T-helper 1 cell treated with Interleukin-12 subunit alpha and Interleukin-12 subunit beta and Interleukin-4 antibody, amounts not matched to agents 30 μg/mL and 1 μg/mL, for 36 hours (primary cell): Measurements from ENCODE around the gene SPEN.
"Not testable (repeated sequence)": the region's sequence is repeated elsewhere in the genome, so short reads cannot be mapped to it uniquely, and the experiment has no call there.

Source experiments
- H3K27ac Mint-ChIP-seq: one replicate; pipeline ENCODE4 v1.8.0; 2021; ENCODE audit warnings: mild to moderate bottlenecking, mixed read lengths
- H3K27me3 Mint-ChIP-seq: one replicate; pipeline ENCODE4 v1.8.0; 2021; ENCODE audit warnings: low read depth, mixed read lengths
- H3K36me3 Mint-ChIP-seq: one replicate; pipeline ENCODE4 v1.8.0; 2021; ENCODE audit warnings: low read depth, mixed read lengths
- H3K4me1 Mint-ChIP-seq: one replicate; pipeline ENCODE4 v1.8.0; 2021; ENCODE audit warnings: low read depth, mixed read lengths
- H3K4me3 Mint-ChIP-seq: one replicate; pipeline ENCODE4 v1.8.0; 2021; ENCODE audit warnings: mild to moderate bottlenecking, moderate library complexity, mixed read lengths
- H3K9me3 Mint-ChIP-seq: one replicate; pipeline ENCODE4 v1.8.0; 2021; ENCODE audit warnings: mixed read lengths

The SPEN gene

GRCh38 chr1:15966081-15966955, 118.8 kb downstream of the SPEN start:
- H3K9me3 Mint-ChIP-seq: peaks cover 4% of the 10 kb centered on the region
- H3K27ac Mint-ChIP-seq: peak overlapping the region; percentile 88
- H3K4me1 Mint-ChIP-seq: peaks cover 58% of the 10 kb centered on the region
- peaks cover 35% of the 10 kb centered on the region for H3K36me3 Mint-ChIP-seq
- no peaks in the 10 kb centered on the region for H3K27me3 Mint-ChIP-seq
- H3K4me3 Mint-ChIP-seq: peak overlapping the region; percentile 67

GRCh38 chr1:15966956-15967344, 119.4 kb downstream of the SPEN start:
- H3K36me3 Mint-ChIP-seq: peaks cover 37% of the 10 kb centered on the region
- no peaks in the 10 kb centered on the region for H3K27me3 Mint-ChIP-seq
- peaks cover 57% of the 10 kb centered on the region for H3K4me1 Mint-ChIP-seq
- H3K4me3 Mint-ChIP-seq: peak overlapping the region; percentile 62
- peaks cover 4% of the 10 kb centered on the region for H3K9me3 Mint-ChIP-seq
- peak overlapping the region; percentile 80 for H3K27ac Mint-ChIP-seq

GRCh38 chr1:15968172-15968571, 120.7 kb downstream of the SPEN start:
- H3K27ac Mint-ChIP-seq: no peak overlapping the region
- no peak overlapping the region for H3K4me3 Mint-ChIP-seq
- no peaks in the 10 kb centered on the region for H3K27me3 Mint-ChIP-seq
- H3K36me3 Mint-ChIP-seq: peaks cover 47% of the 10 kb centered on the region
- peaks cover 62% of the 10 kb centered on the region for H3K4me1 Mint-ChIP-seq
- peaks cover 4% of the 10 kb centered on the region for H3K9me3 Mint-ChIP-seq

GRCh38 chr1:15969321-15969880, 121.9 kb downstream of the SPEN start:
- Mint-ChIP-seq H3K27ac (no peak overlapping the region), H3K4me3 (no peak overlapping the region), H3K27me3 (no peaks in the 10 kb centered on the region), H3K36me3 (peaks cover 46% of the 10 kb centered on the region), H3K9me3 (peaks cover 4% of the 10 kb centered on the region), H3K4me1 (peaks cover 56% of the 10 kb centered on the region)

GRCh38 chr1:15970911-15971310, 123.4 kb downstream of the SPEN start:
- H3K36me3 Mint-ChIP-seq: peaks cover 48% of the 10 kb centered on the region
- peaks cover 4% of the 10 kb centered on the region for H3K9me3 Mint-ChIP-seq
- H3K4me3 Mint-ChIP-seq: no peak overlapping the region
- peaks cover 48% of the 10 kb centered on the region for H3K4me1 Mint-ChIP-seq
- no peaks in the 10 kb centered on the region for H3K27me3 Mint-ChIP-seq
- no peak overlapping the region for H3K27ac Mint-ChIP-seq

DNA sequence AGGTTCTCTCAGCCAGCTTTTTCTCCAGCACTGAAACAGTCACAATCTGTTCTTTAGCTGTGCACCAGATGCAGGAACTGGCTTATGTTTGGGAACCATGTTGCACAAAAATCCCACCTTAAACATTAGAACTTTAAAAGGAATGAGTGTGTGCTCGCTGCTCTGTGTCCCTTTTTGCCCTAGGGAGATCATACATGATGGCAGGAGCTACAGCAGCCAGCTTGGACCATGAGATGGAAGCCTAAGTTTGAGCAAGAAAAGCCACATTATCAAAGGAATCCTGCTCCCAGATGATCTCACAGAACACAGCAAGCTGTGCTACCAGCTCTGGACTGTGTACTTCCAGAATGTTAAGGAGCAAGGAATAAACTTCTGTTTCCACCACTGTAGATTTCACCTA, 124.9 kb downstream of the SPEN start:
- Mint-ChIP-seq H3K9me3 (peaks cover 4% of the 10 kb centered on the region), H3K4me3 (no peak overlapping the region), H3K27ac (no peak overlapping the region), H3K4me1 (peaks cover 43% of the 10 kb centered on the region), H3K27me3 (no peaks in the 10 kb centered on the region), H3K36me3 (peaks cover 41% of the 10 kb centered on the region)

DNA sequence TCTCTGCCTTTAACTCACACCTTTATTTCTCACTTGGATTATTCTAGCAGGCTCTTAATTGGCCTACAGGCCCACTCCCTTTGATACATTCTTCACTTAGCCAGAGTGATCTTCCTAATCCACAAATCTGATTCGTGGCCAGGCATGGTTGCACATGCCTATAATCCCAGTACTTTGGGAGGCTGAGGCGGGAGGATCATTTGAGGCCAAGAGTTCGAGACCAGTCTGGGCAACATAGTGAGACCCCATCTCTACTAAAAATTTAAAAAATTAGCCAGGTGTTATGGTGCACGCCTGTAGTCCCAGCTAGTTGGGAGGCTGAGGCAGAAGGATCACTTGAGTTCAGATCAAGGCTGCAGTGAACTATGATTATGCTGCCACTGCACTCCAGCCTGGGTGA, 126.3 kb downstream of the SPEN start:
- Mint-ChIP-seq H3K4me1 (peaks cover 35% of the 10 kb centered on the region), H3K27ac (no peak overlapping the region), H3K27me3 (no peaks in the 10 kb centered on the region), H3K36me3 (peaks cover 33% of the 10 kb centered on the region), H3K9me3 (peaks cover 4% of the 10 kb centered on the region), H3K4me3 (no peak overlapping the region)

DNA sequence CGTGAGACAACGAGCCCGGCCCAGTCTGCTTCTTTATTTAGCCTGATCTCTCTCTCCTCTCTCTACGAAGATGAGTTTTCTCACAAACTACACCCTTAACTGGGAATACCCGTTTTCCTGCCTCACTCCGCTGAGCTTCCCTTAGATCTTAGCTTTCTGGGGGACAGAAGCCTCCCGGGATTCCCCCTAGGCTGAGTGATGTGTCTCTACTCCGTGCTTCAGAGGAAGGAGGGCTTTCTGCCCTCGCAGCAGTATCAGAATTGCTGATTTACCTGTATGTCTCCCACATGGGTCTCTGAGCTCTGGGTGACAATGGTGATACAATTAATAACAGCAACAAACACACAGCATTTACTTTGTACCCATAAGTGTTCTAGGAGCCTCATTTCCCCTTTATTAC, 127.3 kb downstream of the SPEN start:
- Mint-ChIP-seq H3K4me1 (peaks cover 35% of the 10 kb centered on the region), H3K4me3 (peak overlapping the region; percentile 81), H3K27me3 (no peaks in the 10 kb centered on the region), H3K9me3 (peaks cover 3% of the 10 kb centered on the region), H3K27ac (peak overlapping the region; percentile 76), H3K36me3 (peaks cover 28% of the 10 kb centered on the region)

DNA sequence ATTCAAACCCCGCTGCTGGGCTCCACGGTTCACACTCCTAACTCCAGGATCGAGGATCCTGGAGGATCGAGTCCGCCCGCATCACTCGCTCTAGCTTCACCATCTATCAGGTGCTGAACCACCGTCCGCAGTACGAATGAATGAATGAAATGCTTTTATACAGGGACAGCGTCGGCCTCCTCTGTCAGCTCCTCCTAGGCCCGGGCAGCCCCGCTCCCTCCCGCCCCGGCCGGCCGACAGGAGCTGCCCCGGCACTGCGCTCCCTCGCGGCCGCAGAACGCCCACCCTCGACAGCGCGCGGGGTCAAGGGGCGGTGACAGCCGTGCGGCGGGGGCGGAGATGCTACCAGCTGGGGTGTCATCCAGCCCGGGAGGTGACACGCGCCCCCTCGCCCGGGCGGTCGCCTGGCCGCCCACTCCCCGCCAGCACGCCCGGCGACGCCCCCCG, 127.9 kb downstream of the SPEN start:
- H3K9me3 Mint-ChIP-seq: no peaks in the 10 kb centered on the region
- peaks cover 22% of the 10 kb centered on the region for H3K36me3 Mint-ChIP-seq
- H3K4me1 Mint-ChIP-seq: peaks cover 31% of the 10 kb centered on the region
- peak overlapping the region; percentile 76 for H3K27ac Mint-ChIP-seq
- H3K4me3 Mint-ChIP-seq: peak overlapping the region; percentile 81
- no peaks in the 10 kb centered on the region for H3K27me3 Mint-ChIP-seq

DNA sequence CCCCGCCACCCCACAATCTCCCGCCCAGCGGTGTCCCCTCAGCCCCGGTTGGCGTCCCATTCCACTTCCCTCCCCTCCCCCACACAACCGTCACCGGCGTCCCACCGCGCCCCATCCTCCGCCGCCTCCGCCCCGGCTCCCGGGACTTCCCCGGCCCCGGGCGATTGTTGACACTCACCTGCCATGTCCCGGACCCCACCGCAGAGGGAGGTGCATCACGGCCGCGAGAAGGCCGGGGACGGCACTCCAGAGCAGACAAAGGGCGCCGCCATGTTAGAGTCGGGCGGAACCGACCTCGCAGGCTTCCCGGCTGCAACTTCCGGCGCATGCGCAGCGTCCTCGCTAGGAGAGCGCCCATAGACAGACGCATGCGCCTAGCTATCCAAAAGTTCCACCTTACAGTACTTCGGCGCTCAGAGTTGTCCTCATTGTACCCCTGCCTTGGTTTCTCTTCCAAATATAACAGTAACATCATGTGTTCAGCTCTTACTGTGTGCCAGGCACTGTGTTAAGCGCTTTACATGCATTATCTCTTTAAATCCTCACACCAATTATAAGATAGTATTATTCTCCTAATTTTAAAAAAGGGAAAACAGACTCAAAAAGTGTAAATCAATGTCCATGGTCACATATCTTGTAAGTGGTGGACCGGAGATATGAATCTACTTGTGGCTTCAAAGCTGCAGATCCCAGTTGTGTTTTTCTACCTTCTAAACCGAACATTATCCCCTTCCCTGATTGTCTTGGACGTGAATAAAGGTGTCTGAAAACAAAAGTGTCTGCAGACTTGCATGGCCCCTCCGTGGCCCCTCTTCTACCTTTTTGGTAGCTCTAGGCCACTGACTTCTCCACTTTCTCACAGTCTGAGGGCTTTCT, 128.5 kb downstream of the SPEN start, which contains the start of gene ZBTB17:
Gene ZBTB17, minus strand, starts transcription at position 297 of the 876 bp plus-strand sequence. CDS start 27,606 bp downstream, outside the sequence.
- H3K36me3 Mint-ChIP-seq: peaks cover 22% of the 10 kb centered on the region
- no peaks in the 10 kb centered on the region for H3K27me3 Mint-ChIP-seq
- peak within 1 kb of the TSS; percentile 78 for H3K27ac Mint-ChIP-seq
- H3K4me3 Mint-ChIP-seq: peak within 1 kb of the TSS; percentile 88
- H3K9me3 Mint-ChIP-seq: no peaks in the 10 kb centered on the region
- peaks cover 28% of the 10 kb centered on the region for H3K4me1 Mint-ChIP-seq

DNA sequence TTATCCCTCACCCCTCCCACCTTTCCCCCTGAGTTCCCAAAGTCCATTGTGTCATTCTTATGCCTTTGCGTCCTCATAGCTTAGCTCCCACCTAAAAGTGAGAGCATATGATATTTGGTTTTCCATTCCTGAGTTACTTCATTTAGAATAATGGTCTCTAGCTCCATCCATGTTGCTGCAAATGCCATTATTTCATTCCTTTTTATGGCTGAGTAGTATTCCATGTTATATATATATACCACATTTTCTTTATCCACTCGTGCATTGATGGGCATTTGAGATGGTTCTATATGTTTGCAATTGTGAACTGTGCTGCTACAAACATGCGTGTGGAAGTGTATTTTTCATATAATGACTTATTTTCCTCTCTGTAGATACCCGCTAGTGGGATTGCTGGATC, 130.4 kb downstream of the SPEN start:
- Mint-ChIP-seq H3K36me3 (peaks cover 10% of the 10 kb centered on the region), H3K4me1 (peaks cover 20% of the 10 kb centered on the region)
- H3K9me3 Mint-ChIP-seq, H3K27me3 Mint-ChIP-seq, H3K4me3 Mint-ChIP-seq, H3K27ac Mint-ChIP-seq: not testable (repeated sequence)

DNA sequence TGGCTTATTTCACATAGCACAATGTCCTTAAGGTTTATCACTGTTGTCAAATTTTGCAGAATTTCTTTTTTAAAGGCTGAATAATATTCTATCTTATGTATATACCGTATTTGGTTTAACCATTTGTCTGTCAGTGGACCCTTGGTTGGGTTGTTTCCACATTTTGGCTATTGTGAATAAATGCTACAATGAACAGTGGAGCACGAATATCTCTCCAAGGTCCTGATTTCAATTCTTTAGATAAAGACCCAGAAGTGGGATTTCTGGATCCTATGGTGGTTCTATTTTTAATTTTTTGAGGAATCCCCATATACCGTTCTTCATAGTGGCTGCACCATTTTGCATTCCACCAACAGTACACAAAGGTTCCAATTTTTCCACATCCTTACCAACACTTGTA, 134.2 kb downstream of the SPEN start:
- H3K4me1 Mint-ChIP-seq: peaks cover 2% of the 10 kb centered on the region
- H3K36me3 Mint-ChIP-seq: no peaks in the 10 kb centered on the region
- no peaks in the 10 kb centered on the region for H3K9me3 Mint-ChIP-seq
- no peaks in the 10 kb centered on the region for H3K27me3 Mint-ChIP-seq
- no peak overlapping the region for H3K4me3 Mint-ChIP-seq
- no peak overlapping the region for H3K27ac Mint-ChIP-seq

GRCh38 chr1:15983275-15983674, 135.8 kb downstream of the SPEN start:
- Mint-ChIP-seq H3K4me1 (peaks cover 1% of the 10 kb centered on the region), H3K27ac (no peak overlapping the region), H3K27me3 (no peaks in the 10 kb centered on the region), H3K9me3 (no peaks in the 10 kb centered on the region), H3K4me3 (no peak overlapping the region), H3K36me3 (no peaks in the 10 kb centered on the region)

DNA sequence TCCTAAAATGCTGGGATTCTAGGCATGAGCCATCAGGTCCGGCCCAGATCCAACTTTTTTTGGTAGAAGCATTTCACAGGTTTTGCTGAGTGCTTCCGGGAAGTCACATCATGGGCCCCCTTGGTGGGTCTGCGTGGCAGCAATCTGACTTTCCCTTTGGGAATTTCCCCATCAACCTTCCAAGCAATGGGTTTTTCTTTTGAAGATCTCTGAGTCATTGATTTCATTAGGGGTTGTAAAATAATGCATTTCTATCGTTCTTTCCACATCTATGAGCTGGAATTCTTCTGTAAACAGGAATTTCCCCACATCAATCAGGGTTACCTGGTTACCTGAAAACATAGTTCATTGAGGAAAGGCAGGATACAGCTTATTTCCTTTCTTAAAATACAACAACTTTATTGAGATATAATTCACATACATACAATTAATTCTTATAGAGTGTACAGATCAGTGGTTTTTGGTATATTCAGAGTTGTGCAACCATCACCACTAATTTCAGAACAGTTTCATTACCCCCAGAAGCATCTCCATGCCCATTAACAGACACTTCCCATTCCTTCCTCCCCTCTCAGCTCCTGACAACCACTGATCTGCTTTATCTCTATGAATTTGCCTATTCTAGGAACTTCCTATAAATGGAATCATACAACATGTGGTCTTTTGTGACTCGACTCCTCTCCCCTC, 138.2 kb downstream of the SPEN start:
- H3K27ac Mint-ChIP-seq: no peak overlapping the region
- no peaks in the 10 kb centered on the region for H3K36me3 Mint-ChIP-seq
- H3K4me1 Mint-ChIP-seq: no peaks in the 10 kb centered on the region
- no peaks in the 10 kb centered on the region for H3K27me3 Mint-ChIP-seq
- H3K4me3 Mint-ChIP-seq: no peak overlapping the region
- H3K9me3 Mint-ChIP-seq: no peaks in the 10 kb centered on the region
